Psoas muscle (tissue), 8 donors: ENCODE results near the gene AP2A2. TPM values are rescaled to one million over a fixed set of nuclear protein-coding genes. Genes with fewer than 3 reads are reported as not detected.

Experiments
- ATAC-seq, 4 donors: fragments of 200-7000 bp; cut with Tn5 transposase; one replicate each; pipeline ENCODE4 v1.9.1; 2020; ENCODE audit warnings: moderate library complexity in 3 of 4, mild to moderate bottlenecking in 2 of 4
- DNase-seq, 2 donors: peaks; one replicate each; pipeline ENCODE4 v3.0.0-alpha.2; 2020
- H3K27ac ChIP-seq: fragments of 200-600 bp; one replicate; pipeline ENCODE4 v1.8.0; 2022
- H3K27me3 ChIP-seq, 3 donors: fragments of 200-600 bp in 1 of 3; one replicate each; pipeline versions ENCODE4 v1.6.1 to v1.8.0; 2013 to 2022; ENCODE audit warnings: low read length in 2 of 3, mild to moderate bottlenecking in 2 of 3, moderate library complexity in 1 of 3; ENCODE audit not compliant: insufficient read depth in 3 of 3
- H3K36me3 ChIP-seq, 2 donors: fragments of 200-600 bp in 1 of 2; one replicate each; pipeline versions ENCODE4 v1.6.1 to v1.8.0; 2013 to 2022; ENCODE audit warnings: low read depth in 1 of 2, mild to moderate bottlenecking in 1 of 2, moderate library complexity in 1 of 2; ENCODE audit not compliant: insufficient read depth in 1 of 2
- H3K4me1 ChIP-seq: fragments of 200-600 bp; one replicate; pipeline ENCODE4 v1.8.0; 2022
- H3K4me3 ChIP-seq: fragments of 200-600 bp; one replicate; pipeline ENCODE4 v1.8.0; 2022; ENCODE audit warnings: mild to moderate bottlenecking
- H3K9me3 ChIP-seq: fragments of 200-600 bp; one replicate; pipeline ENCODE4 v1.8.0; 2022
- WGBS, 3 donors: extraction: QIAGEN DNeasy Blood & Tissue Kit; methylation state at CpG; one replicate each; pipeline versions ENCODE4 v1.1.6 to v1.1.7; 2013; 5-methylcytosine and 5-hydroxymethylcytosine counted together
- intact Hi-C, 2 donors: fragments of 100-400 bp; cut with DNase I; formaldehyde crosslinking; loops; one replicate each; pipeline versions ENCODE4 v1.11.0 to v1.14.2; 2022
- polyA plus RNA-seq, 3 donors: library from polyadenylated mRNA; stranded (reverse); fragments of 200-250 nt; gene quantifications; one replicate each; pipeline ENCODE4 v1.2.3, GENCODE V29; 2013
- total RNA-seq, 4 donors: library from RNA; stranded (reverse); fragmentation: NEBNext Ultra II Directional in 2 of 4; extraction: Animal tissue kit (Norgen Biotek cat#: 25700) in 2 of 4; gene quantifications; one replicate each; pipeline versions ENCODE4 v1.2.1 to v1.2.4, GENCODE V29; 2021 to 2023
- TF ChIP-seq, protein P1 (sequence below): fragments of 200-600 bp; IDR thresholded peaks from one replicate; pipeline ENCODE4 v1.8.0; 2022; ENCODE audit warnings: antibody characterized with exemption
- donor health status: healthy with polysubstance abuse.
- donor health status: DM: no; HTN: no; CAD: no; lungs with moderate emphysema.
- donor health status: Bipolar disorder and iron deficiency.
- donor health status: healthy.
- donor health status: DM: yes; HTN: yes; CAD: no.
- donor health status: DM: no; HTN: no; CAD: no.
- donor health status: DM: no; HTN: no; CAD: no.
- donor health status: DM: yes; HTN: yes; CAD: no.

Gene AP2A2
- total and polyA plus RNA-seq, 7 donors, result 15.9 to 31.4 (median 26.5) TPM

DNA sequence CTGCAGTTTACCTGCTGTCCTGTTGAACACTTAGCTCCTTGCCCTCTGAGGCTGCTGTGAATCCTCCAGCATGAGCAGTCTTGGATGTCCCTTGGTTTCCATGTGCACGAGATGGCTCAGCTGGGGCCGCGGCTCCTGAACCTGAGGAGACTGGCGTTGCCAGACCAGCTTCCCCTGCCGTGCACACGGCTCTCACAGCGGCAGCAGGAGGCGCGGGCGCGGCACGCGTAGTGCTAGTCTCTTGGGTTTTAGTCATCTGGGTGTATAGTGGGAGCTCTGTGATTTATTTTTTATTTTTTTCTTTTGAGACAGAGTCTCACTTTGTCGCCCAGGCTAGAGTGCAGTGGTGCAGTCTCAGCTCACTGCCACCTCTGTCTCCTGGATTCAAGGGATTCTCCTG, 56.1 kb downstream of the AP2A2 start:
- H3K4me3 ChIP-seq, result no peak overlapping the region
- TF ChIP-seq, protein P1, sequence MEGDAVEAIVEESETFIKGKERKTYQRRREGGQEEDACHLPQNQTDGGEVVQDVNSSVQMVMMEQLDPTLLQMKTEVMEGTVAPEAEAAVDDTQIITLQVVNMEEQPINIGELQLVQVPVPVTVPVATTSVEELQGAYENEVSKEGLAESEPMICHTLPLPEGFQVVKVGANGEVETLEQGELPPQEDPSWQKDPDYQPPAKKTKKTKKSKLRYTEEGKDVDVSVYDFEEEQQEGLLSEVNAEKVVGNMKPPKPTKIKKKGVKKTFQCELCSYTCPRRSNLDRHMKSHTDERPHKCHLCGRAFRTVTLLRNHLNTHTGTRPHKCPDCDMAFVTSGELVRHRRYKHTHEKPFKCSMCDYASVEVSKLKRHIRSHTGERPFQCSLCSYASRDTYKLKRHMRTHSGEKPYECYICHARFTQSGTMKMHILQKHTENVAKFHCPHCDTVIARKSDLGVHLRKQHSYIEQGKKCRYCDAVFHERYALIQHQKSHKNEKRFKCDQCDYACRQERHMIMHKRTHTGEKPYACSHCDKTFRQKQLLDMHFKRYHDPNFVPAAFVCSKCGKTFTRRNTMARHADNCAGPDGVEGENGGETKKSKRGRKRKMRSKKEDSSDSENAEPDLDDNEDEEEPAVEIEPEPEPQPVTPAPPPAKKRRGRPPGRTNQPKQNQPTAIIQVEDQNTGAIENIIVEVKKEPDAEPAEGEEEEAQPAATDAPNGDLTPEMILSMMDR, result no peak
- H3K27me3 ChIP-seq, result no peaks in the 10 kb centered on the region
- WGBS, 3 donors, result 94 to 95% (median 95%) methylated on average over 14 of the region's 14 CpGs
- H3K36me3 ChIP-seq, result peaks cover 3 to 63% of the 10 kb centered on the region in 2 donors
- ATAC-seq, result no peak
- peaks cover 38% of the 10 kb centered on the region for H3K4me1 ChIP-seq
- no peak overlapping the region for H3K27ac ChIP-seq
- DNase-seq, result no peak
- H3K9me3 ChIP-seq, result no peaks in the 10 kb centered on the region
- intact Hi-C loops, result loop anchor here in 1 of 2 donors (2.0 kb wide), 1 partner anchor 133 kb away; no protein-coding TSS in a partner anchor

DNA sequence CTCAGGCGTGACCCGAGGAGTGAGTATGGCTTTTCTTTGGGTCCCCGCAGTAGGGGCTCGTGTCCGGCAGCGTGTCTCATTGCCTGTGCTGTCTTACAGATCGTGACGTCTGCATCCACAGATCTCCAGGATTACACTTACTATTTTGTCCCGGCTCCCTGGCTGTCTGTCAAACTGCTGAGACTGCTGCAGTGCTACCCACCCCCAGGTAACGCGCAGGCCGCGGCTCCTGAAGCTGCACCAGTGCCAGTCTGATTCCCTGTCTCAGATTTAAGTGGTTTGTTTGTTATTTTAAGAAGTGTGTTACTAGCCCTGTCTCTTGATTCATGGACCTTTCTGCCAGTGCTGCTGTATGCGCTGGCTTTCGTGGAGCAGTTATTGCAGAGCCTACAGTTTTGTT, 58.9 kb downstream of the AP2A2 start:
- Histone ChIP-seq H3K36me3 (peaks cover 3 to 80% of the 10 kb centered on the region in 2 donors), H3K27me3 (no peaks in the 10 kb centered on the region), H3K4me1 (peaks cover 11% of the 10 kb centered on the region), H3K9me3 (no peaks in the 10 kb centered on the region), H3K4me3 (no peak overlapping the region), H3K27ac (no peak overlapping the region)
- DNase-seq (no peak), ATAC-seq (no peak)
- intact Hi-C loops, result no loop called here
- WGBS, 3 donors, result 90 to 97% (median 97%) methylated on average over 15 of the region's 15 CpGs
- TF ChIP-seq, protein P1, result no peak

DNA sequence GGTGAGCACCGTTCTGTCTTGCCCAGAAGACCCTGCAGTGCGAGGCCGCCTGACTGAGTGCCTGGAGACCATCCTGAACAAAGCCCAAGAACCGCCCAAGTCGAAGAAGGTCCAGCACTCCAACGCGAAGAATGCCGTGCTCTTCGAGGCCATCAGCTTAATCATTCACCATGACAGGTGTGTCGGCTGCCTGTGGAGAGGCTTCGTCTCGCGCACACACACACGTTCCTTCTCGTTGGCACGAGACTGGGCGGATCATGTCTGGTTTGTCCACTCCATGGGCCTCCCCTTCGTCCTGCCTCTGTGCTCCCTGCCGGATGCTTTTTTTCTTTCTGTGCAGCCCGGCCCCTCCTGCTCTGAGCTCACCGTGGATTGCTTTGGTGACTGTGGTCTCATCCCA, 59.7 kb downstream of the AP2A2 start:
- no peaks in the 10 kb centered on the region for H3K27me3 ChIP-seq
- no peaks in the 10 kb centered on the region for H3K9me3 ChIP-seq
- intact Hi-C loops, result no loop called here
- TF ChIP-seq, protein P1, result no peak
- ATAC-seq (no peak), DNase-seq (no peak)
- no peak overlapping the region for H3K27ac ChIP-seq
- H3K36me3 ChIP-seq, result peaks cover 3 to 89% of the 10 kb centered on the region in 2 donors
- 89 to 91% (median 91%) methylated on average over 21 of the region's 21 CpGs for WGBS, 3 donors
- peaks cover 10% of the 10 kb centered on the region for H3K4me1 ChIP-seq
- no peak overlapping the region for H3K4me3 ChIP-seq

DNA sequence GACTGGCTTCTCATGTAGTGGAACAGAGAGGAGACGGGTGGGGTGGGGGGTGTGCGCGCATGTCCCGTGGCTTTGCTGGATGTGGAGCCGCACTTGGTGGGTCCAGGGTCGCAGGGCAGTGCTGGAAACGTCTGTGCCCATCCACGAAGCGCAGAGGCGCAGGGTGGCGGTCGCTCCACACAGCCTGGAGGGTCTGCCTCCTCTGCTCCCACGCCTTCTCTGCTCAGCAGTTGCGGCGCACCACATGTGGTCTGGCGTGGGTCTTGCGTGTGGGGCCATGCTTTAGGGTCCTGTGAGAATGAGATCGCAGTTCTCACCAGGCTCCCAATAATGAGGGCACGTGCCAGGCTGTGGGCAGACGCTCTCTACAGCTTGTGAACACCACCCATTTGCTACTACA, 60.2 kb downstream of the AP2A2 start:
- intact Hi-C loops, result loop anchor here in 1 of 2 donors (2.0 kb wide), 1 partner anchor 19 kb away; no protein-coding TSS in a partner anchor
- WGBS, 3 donors, result 93 to 95% (median 94%) methylated on average over 20 of the region's 20 CpGs

More for the DNA sequence above, 60.2 kb downstream of the AP2A2 start:
- no peaks in the 10 kb centered on the region for H3K9me3 ChIP-seq
- peaks cover 3 to 87% of the 10 kb centered on the region in 2 donors for H3K36me3 ChIP-seq
- peaks cover 6% of the 10 kb centered on the region for H3K4me1 ChIP-seq
- no peaks in the 10 kb centered on the region for H3K27me3 ChIP-seq
- no peak overlapping the region for H3K4me3 ChIP-seq
- TF ChIP-seq, protein P1, result no peak
- DNase-seq (no peak), ATAC-seq (no peak)
- no peak overlapping the region for H3K27ac ChIP-seq
